Inferior parietal cortex (tissue), 1 donor: ENCODE data around the gene UBE2O.

Source experiments
- DNase-seq: peaks from one replicate; pipeline ENCODE4 v3.0.0-alpha.2; 2016; ENCODE audit errors: extremely low spot score

UBE2O gene

GRCh38 chr17:76439314-76439928, 13.5 kb downstream of the UBE2O start:
- no peak for DNase-seq

DNA sequence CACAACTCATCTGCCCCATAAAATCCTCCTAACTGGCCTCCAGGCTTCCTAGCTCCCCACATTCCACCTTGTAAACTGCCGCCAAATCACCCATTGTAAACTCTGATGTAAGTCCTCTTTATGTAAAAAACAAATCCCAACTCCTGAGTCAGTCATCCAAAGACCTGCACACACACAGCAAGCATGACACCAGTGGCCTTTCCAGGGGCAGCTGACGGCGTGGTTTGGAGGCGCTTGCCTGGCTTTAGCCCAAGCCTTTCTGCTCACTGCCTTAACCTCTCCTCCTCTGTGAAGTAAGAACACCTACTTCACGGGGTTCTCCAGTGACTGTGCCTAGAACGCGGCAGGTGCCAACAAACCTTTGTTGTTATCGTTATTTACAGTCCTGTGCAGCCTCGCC, 14.0 kb downstream of the UBE2O start:
- no peak for DNase-seq

DNA sequence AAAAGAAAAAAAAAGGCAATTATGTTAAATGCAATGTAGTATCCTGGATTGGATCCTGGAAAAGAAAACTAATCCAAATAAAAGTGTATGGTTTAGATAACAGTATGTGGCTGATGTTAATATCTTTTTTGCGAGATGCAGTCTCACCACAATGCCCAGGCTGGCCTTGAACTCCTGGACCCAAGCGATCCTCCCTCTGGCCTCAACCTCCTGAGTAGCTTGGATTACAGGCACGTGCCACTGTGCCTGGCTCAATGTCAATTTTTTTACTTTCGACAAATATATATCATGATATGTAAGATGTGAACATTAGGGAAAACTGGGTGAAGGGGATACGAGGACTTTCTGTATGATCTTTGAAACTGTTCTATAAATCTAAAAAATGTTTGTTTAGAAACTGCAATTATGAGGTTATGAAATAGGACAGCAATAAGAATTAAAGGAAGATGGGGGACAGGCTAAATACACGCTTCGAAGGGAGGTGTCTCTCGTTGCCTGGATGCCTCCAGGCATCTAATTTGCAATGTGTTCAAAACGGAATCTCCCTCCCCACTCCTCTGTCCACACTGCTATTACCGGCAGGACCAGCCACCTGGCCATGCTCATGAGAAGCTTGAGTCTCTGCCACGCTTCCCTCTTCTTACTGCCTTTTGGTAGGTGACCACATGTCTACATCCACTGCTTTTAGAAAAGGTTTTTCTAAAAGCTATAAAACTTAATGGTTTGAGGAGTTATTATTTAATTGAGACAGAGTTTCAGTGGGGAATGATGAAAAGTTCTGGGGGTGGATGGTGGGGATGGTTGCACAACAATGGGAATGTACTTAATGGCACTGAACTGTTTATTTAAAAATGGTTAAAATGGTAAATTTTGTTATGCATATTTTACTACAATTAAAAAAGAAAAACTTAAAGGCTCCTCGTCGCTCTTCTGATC, 15.2 kb downstream of the UBE2O start:
- no peak for DNase-seq

DNA sequence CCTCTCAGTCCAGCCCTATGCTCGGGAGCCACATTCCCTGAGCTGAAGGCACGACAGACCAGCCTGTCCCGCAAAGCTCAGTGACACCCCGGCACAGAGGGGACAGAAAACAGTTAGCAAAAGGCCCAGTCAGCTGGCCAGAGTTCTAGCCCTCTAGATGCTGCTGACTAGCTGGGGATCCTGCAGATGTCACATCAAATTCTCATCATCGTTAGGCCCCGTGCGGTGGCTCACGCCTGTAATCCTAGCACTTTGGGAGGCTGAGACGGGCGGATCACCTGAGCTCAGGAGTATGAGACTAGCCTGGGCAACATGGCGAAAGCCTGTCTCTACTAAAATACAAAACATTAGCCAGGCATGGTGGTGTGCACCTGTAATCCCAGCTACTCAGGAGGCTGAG, 17.2 kb downstream of the UBE2O start:
- no peak for DNase-seq

- no peak for DNase-seq
Measured at GRCh38 chr17:76434870-76435269, 18.1 kb downstream of the UBE2O start.

GRCh38 chr17:76433693-76434092, 19.3 kb downstream of the UBE2O start:
- DNase-seq, result no peak

- no peak for DNase-seq
Measured at GRCh38 chr17:76432712-76433336, 20.1 kb downstream of the UBE2O start.

- DNase-seq, result no peak
Measured at GRCh38 chr17:76432004-76432403, 20.9 kb downstream of the UBE2O start.

DNA sequence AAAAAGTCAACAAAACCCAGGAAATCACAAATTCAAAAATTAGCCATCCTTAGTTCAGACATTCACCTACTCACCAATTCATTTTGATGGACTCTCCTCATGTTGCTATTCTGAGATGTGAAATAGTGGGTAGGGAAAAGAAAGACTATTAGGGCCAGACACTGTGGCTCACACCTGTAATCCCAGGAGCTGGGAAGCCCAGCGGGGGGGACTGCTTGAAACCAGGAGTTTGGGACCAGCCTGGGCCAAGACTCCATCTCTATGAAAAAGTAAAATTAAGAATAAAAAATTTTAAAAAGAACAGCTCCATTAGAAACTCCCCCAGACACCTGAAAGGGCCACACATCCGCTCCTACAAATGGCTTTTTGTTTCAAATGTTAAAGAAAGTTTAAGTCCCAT, 21.4 kb downstream of the UBE2O start:
- DNase-seq, result no peak

DNA sequence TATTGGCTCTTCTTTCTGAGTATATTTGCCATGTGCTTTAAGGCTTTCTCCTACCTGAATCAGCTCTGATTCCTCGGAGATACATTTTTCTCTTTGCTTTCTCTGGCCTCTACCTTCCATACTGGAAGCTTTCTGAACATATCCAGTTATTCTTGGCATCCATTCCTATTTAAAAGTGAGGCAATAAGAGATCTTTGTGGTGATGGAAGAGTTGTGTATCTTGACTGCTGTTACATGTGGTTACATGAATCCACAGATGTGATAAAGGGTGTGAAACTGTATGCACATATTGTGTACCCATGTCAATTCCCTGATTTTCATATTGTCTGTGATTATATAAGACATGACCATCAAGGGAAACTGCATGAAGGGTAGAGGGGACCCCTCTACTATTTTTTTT, 24.4 kb downstream of the UBE2O start:
- DNase-seq, result no peak

GRCh38 chr17:76427501-76428231, 25.3 kb downstream of the UBE2O start:
- DNase-seq, result no peak

GRCh38 chr17:76426853-76427252, 26.1 kb downstream of the UBE2O start:
- no peak for DNase-seq

DNA sequence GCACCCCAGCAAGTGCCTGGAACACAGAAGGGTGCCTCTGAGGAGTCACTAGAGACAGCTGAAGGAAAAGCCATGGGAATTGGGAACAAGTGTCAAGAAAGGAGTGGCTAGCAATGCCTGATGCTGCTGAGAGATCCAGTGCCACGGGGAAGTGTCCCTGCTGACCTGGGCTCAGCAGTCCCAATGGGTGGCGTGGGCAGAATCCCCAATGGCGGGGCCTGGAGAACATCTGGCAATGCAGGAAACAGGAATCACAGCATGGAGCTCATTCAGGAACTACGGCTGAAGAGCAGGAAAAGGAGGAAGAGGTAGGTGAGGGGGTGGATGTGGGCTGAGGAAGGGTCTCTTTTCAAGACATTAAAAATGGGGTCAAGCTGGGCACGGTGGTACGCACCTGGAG, 30.1 kb downstream of the UBE2O start:
- no peak for DNase-seq

DNA sequence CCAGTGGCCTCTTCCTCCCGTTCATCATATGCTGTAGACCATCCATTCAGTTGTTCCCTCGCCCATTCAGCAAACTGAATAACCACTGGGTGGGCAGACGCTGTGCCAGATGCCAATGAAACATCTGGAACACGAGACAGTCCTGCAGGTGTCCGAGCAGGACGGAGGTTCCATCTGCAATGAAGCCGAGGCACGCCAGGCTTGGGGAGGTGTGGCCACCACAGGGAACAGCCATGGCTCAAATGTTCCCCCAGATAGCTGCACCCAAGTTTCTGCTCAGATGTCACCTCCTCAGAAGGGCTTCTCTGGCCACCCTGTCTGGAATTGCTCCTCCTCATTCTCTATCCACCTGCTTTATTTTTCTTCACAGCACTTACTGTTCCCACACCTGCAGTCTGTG, 30.5 kb downstream of the UBE2O start:
- DNase-seq, result no peak

- no peak for DNase-seq
Measured at GRCh38 chr17:76421044-76421407, 31.9 kb downstream of the UBE2O start.

DNA sequence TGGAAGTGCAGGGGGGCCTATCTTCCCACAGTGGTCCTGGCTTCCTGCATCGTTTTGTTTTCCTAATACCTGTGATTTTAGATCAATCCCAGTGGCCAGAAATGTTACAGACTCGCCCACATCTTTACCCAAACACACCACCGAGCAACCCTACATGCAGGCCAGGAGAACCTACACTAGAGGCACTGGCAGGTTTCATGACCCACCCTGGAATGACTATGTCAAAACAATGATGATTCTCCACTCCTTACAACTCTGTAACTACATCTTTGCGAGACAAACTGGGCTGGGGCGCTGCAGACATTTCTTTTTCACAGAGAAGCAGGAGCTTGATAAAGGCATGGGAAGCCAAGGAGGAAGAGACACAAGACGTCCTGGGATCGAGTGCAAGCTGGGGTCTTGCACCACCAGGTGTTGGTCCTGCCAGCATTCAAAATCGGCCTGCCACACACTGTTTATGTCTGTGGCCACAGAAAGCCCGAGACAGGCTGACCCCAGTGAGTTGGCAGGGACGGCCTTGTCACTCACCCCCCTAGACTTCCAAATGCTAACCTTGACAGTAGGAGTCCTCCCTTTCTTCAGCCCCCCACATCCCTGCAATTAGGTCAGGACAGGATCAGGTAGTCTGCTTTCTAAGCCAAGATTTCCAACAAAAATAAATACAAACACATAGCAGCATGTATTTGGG, 32.5 kb downstream of the UBE2O start:
- no peak for DNase-seq

- DNase-seq, result no peak
Measured at GRCh38 chr17:76419576-76420260, 33.2 kb downstream of the UBE2O start.

GRCh38 chr17:76417499-76418143, 35.3 kb downstream of the UBE2O start:
- no peak for DNase-seq

DNA sequence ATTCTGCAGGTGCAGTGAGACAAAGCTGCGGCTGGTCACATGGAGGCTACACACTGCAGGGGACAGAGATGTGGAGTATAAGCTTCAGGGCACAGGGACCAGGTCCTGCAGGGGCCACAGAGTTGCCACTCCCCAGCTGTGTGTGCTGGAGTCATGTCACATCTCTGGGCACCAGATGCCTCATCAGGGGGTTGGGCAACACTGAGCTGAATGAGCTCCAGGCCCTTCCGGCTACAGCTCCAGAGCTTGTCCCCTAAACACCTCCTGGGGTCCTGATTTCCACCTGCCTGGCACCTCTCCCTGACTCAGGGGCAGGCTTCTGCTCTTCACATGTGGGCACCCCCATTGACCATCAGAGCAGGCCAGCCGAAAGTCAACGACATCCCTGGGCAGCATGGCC, 36.1 kb downstream of the UBE2O start:
- no peak for DNase-seq

DNA sequence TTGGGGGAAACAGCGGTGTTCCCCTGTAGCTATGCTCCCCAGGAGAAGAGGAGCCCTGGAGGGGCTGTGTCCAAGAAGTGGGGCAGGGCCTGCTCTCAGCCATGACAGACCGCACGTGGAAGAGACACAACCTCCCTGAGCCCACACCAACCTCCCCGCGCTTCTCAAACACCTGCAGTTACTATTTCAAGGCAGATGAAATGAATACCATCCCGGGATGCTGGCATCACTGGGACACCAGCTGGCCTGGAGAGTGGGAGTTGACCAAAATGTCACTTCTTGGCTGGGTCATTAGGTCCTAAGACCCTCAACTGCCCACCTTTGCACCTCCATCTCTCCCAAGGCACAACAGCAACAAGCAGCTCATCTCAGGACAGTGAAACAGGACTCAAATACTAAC, 36.5 kb downstream of the UBE2O start:
- no peak for DNase-seq

GRCh38 chr17:76415786-76416185, 37.2 kb downstream of the UBE2O start:
- DNase-seq, result no peak
